ENCODE measurements around the gene TREML4. TPM values are rescaled to one million over a fixed set of nuclear protein-coding genes. Genes with fewer than 3 reads are reported as not detected.

TREML4 gene
- total RNA-seq, 1 donor from 2014 or later: not detected

DNA sequence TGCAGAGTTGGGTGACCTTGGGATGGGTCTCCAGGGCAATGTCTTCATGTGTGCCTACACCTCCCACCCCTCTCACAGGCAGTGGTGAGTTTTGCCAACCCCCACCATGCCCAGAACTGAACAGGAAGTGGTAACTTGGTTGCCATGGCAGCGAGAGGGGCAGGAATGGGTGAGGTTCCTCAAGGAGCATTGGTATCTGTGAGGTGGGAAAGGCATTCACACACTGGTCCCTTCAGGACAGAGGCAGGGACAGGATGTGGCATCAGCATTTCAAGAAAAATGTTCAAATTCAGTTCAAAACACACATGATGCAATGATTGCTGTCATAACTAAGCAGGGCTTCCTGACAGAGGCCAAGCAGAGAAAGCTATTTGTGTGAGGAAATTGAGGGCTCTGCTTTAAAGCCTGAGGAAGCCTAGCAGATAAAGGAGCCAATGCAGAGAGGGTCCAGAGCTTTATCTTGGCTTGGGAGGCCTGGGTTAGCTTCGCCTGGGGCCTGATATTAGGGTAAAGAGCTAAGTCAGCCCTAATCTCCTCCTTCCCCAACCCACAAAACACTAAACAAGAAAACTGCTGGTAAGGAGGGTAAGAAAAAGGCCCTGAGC is 27.8 kb upstream of the TREML4 start:
- no peak for DNase-seq (ENCODE audit: low spot score in 2 of 2, unreplicated experiment in 2 of 2)
- Mint-ChIP-seq H3K36me3 (no peaks in the 10 kb centered on the region), H3K4me3 (no peak overlapping the region), H3K27me3 (ENCODE audit: low read depth) (peaks cover 42% of the 10 kb centered on the region), H3K4me1 (peaks cover 13% of the 10 kb centered on the region), H3K9me3 (no peaks in the 10 kb centered on the region), H3K27ac (peak overlapping the region; percentile 17)
- TF ChIP-seq, protein P1, sequence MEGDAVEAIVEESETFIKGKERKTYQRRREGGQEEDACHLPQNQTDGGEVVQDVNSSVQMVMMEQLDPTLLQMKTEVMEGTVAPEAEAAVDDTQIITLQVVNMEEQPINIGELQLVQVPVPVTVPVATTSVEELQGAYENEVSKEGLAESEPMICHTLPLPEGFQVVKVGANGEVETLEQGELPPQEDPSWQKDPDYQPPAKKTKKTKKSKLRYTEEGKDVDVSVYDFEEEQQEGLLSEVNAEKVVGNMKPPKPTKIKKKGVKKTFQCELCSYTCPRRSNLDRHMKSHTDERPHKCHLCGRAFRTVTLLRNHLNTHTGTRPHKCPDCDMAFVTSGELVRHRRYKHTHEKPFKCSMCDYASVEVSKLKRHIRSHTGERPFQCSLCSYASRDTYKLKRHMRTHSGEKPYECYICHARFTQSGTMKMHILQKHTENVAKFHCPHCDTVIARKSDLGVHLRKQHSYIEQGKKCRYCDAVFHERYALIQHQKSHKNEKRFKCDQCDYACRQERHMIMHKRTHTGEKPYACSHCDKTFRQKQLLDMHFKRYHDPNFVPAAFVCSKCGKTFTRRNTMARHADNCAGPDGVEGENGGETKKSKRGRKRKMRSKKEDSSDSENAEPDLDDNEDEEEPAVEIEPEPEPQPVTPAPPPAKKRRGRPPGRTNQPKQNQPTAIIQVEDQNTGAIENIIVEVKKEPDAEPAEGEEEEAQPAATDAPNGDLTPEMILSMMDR (IDR thresholded peaks at IDR 0.05; ENCODE audit: unreplicated experiment): no peak

DNA sequence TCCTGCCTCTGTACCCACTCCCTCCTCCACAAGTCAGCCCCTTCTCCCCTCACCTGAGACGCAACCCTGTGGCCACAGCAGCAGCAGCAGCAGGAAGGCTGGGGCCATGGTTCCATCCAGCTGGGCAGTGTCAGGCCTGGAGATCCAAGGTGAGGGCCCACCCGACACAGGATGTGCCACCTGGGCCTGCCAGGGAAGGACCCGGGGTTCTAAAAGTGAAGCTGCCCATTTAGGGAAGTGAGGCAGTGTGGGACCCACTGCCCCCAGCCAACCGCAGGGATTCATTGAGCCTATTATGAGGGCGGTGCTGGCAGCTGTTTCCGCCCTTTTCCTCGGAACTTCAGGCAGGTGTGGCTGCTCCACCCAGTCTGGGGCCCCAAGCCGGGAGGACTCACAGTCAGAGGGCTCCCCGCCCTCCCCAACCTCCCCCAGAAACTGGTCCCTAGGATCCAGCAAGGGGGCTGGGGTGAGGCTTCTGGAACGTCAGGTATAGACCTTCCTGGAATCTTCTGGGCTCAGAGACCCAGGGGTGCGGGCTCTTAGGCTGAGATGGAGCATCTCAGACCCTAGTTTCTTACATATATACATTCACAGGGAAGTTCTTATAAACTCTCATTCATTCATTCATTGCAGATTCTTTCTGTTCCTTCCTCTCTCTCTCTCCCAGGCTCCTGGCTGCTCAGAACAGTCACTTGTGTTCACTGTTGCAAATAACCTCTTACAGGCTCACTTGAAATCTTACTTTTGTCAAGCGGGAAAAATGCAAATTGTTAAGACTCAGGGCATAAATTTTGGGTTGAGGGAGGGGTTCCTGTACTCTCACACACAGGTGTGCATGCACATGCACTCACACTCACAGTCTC is 27.0 kb upstream of the TREML4 start, which contains the start of gene TREML2:
TSS of gene TREML2 (minus strand) at position 249 of the 863 bp plus-strand sequence. CDS start at position 108, 141 bp downstream.
- Mint-ChIP-seq H3K4me1 (peaks cover 13% of the 10 kb centered on the region), H3K27ac (peak within 1 kb of the TSS; percentile 17), H3K4me3 (no peak within 1 kb of the TSS), H3K36me3 (no peaks in the 10 kb centered on the region), H3K9me3 (no peaks in the 10 kb centered on the region), H3K27me3 (ENCODE audit: low read depth) (peaks cover 36% of the 10 kb centered on the region)
- TF ChIP-seq, protein P1 (IDR thresholded peaks at IDR 0.05; ENCODE audit: unreplicated experiment): no peak
- no peak for DNase-seq (ENCODE audit: low spot score in 2 of 2, unreplicated experiment in 2 of 2)

DNA sequence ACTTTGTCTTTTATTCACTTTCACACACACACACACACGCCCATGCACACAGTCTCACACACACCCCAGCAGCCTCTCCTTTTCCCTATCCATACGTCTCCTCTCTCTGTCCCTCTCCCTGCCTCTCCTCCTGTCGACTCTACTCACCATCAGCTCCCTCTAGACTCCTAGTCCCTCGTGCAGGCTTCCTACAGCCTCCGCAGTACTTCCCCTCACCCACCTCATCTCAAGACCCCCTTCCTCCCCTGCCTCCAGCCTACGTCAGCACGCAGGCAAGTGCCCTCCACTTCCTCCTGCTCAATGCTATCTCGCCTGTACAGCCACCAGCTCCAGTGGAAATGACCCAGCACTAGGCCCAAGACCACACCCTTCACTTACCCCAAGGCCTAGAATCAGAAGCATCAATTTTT is 26.4 kb upstream of the TREML4 start:
- DNase-seq (ENCODE audit: low spot score in 2 of 2, unreplicated experiment in 2 of 2): no peak
- Mint-ChIP-seq H3K4me1 (peaks cover 13% of the 10 kb centered on the region), H3K4me3 (no peak overlapping the region), H3K27me3 (ENCODE audit: low read depth) (peaks cover 33% of the 10 kb centered on the region), H3K27ac (no peak overlapping the region), H3K9me3 (no peaks in the 10 kb centered on the region), H3K36me3 (no peaks in the 10 kb centered on the region)
- TF ChIP-seq, protein P1 (IDR thresholded peaks at IDR 0.05; ENCODE audit: unreplicated experiment): no peak

DNA sequence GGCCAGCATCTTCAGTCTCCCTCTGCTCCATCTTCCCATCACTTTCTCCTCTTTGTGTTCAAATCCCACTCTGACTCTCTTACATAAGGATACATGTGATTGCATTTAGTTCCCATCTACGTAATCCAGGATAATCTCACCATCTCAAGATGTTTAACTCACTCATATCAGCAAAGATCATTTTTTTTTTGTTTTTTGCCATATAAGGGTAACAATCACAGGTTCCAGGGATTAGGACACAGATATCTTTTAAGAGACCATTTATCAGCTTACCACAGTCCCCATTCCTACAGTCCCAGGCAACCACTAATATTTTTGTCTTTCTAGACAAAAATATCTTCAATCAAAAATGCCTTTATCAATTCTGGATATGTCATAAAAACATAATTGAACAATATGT is 24.0 kb upstream of the TREML4 start:
- Mint-ChIP-seq H3K27me3 (ENCODE audit: low read depth) (peaks cover 36% of the 10 kb centered on the region), H3K27ac (no peak overlapping the region), H3K9me3 (peaks cover 7% of the 10 kb centered on the region), H3K36me3 (no peaks in the 10 kb centered on the region), H3K4me3 (no peak overlapping the region), H3K4me1 (peaks cover 13% of the 10 kb centered on the region)
- TF ChIP-seq, protein P1 (IDR thresholded peaks at IDR 0.05; ENCODE audit: unreplicated experiment): no peak
- DNase-seq (ENCODE audit: low spot score in 2 of 2, unreplicated experiment in 2 of 2): no peak

DNA sequence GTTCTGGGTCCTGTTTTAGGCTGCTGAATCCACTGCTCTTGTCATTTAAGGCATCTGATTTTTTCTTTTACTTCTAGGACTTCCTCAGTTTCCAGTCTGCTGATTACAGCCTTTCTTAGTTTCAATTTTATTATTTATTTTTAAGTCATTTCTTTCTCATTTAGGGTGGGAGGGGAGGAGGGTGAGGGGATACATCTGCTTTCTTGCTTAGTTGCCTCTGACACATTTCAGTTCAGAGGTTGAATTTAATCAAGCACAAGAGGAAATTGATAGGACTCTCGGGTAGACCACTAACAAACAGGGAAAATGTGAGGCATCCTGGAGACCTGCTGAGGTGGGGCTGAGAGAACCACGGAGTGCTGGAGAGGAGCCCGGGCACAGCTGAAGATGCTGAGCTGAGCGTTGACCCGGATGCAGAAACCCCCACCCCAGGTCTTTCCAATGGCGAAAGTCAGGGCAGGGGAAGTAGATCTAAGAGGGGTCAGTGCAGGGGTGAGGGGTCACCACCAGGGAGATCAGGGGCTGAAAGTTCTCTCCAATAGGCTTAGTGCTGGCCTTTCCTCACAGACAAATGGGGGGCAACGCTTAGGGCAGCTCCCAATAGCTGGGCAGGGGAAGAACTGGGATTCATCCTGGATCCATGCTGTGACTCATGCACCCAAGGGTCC is 19.6 kb upstream of the TREML4 start:
- Mint-ChIP-seq H3K4me1 (no peaks in the 10 kb centered on the region), H3K4me3 (no peak overlapping the region), H3K36me3 (no peaks in the 10 kb centered on the region), H3K27ac (no peak overlapping the region), H3K9me3 (peaks cover 7% of the 10 kb centered on the region), H3K27me3 (ENCODE audit: low read depth) (peaks cover 57% of the 10 kb centered on the region)
- TF ChIP-seq, protein P1 (IDR thresholded peaks at IDR 0.05; ENCODE audit: unreplicated experiment): no peak
- DNase-seq (ENCODE audit: low spot score in 2 of 2, unreplicated experiment in 2 of 2): no peak
